Liver (tissue), 9 donors: ENCODE measurements around the gene GNG7. TPM values are rescaled to one million over a fixed set of nuclear protein-coding genes. Genes with fewer than 3 reads are reported as not detected.
A peak's percentile ranks its signal among the peaks of the same experiment; 100 is the strongest.
"Not testable (repeated sequence)": the region's sequence is repeated elsewhere in the genome, so short reads cannot be mapped to it uniquely, and the experiment has no call there.

Source experiments
- DNase-seq: peaks from one replicate; pipeline ENCODE4 v3.0.0-alpha.2; 2017; ENCODE audit warnings: low spot score
- H3K27ac ChIP-seq, 2 donors: one replicate each; pipeline ENCODE4 v1.7.0; 2013; ENCODE audit warnings: inconsistent platforms in 2 of 2, low read length in 2 of 2, control low read depth in 1 of 2, low read depth in 1 of 2, mild to moderate bottlenecking in 1 of 2
- H3K27me3 ChIP-seq, 4 donors: one replicate each; pipeline versions ENCODE4 v1.6.1 to v1.7.0; 2013; ENCODE audit warnings: low read length in 3 of 4, inconsistent platforms in 1 of 4, mild to moderate bottlenecking in 1 of 4, moderate library complexity in 1 of 4; ENCODE audit not compliant: control insufficient read depth in 4 of 4, insufficient read depth in 4 of 4
- H3K36me3 ChIP-seq, 4 donors: one replicate each; pipeline versions ENCODE4 v1.6.1 to v1.7.0; 2013; ENCODE audit warnings: low read length in 3 of 4, mild to moderate bottlenecking in 3 of 4, low read depth in 1 of 4, moderate library complexity in 1 of 4; ENCODE audit not compliant: control insufficient read depth in 4 of 4, insufficient read depth in 3 of 4
- H3K4me1 ChIP-seq, 4 donors: one replicate each; pipeline versions ENCODE4 v1.6.1 to v1.7.0; 2013; ENCODE audit warnings: low read length in 3 of 4, mild to moderate bottlenecking in 3 of 4, moderate library complexity in 1 of 4; ENCODE audit not compliant: control insufficient read depth in 4 of 4, insufficient read depth in 4 of 4
- H3K4me3 ChIP-seq, 3 donors: one replicate each; pipeline versions ENCODE4 v1.6.1 to v1.7.0; 2013; ENCODE audit warnings: low read length in 3 of 3, control low read depth in 1 of 3, low read depth in 1 of 3, mild to moderate bottlenecking in 1 of 3
- H3K9ac ChIP-seq, 2 donors: one replicate each; pipeline ENCODE4 v1.7.0; 2013; ENCODE audit warnings: low read length in 2 of 2, mild to moderate bottlenecking in 2 of 2, moderate library complexity in 2 of 2, control low read depth in 1 of 2, low read depth in 1 of 2
- H3K9me3 ChIP-seq, 4 donors: one replicate each; pipeline versions ENCODE4 v1.6.1 to v1.7.0; 2013; ENCODE audit warnings: low read length in 3 of 4; ENCODE audit not compliant: control insufficient read depth in 4 of 4
- FOXA1 ChIP-seq: IDR thresholded peaks from 2 replicates; pipeline ENCODE4 v1.6.1; 2016; ENCODE audit warnings: antibody characterized with exemption
- GABPA ChIP-seq, 2 donors: IDR thresholded peaks in 1 of 2; conservative IDR thresholded peaks in 1 of 2; 2 replicates each; pipeline ENCODE4 v1.6.1; 2016; ENCODE audit warnings: antibody characterized with exemption in 2 of 2, mild to moderate bottlenecking in 1 of 2, moderate library complexity in 1 of 2
- HNF4G ChIP-seq: IDR thresholded peaks from 2 replicates; pipeline ENCODE4 v1.6.1; 2016; ENCODE audit warnings: antibody characterized with exemption
- NR2F2 ChIP-seq: IDR thresholded peaks from 2 replicates; pipeline ENCODE4 v1.6.1; 2016; ENCODE audit warnings: antibody characterized with exemption
- RAD21 ChIP-seq, 2 donors: IDR thresholded peaks; 2 replicates each; pipeline ENCODE4 v1.6.1; 2016; ENCODE audit warnings: antibody characterized with exemption in 2 of 2, mild to moderate bottlenecking in 2 of 2
- RXRA ChIP-seq, 2 donors: IDR thresholded peaks; 2 replicates each; pipeline ENCODE4 v1.6.1; 2017 to 2018; ENCODE audit warnings: antibody characterized with exemption in 2 of 2, mild to moderate bottlenecking in 1 of 2
- WGBS: extraction: QIAGEN DNeasy Blood & Tissue Kit; methylation state at CpG from one replicate; pipeline ENCODE4 v1.1.7; 2013; 5-methylcytosine and 5-hydroxymethylcytosine counted together
- polyA plus RNA-seq, 2 donors: library from polyadenylated mRNA; stranded (reverse) in 1 of 2; unstranded in 1 of 2; fragments of 200-250 nt in 1 of 2; fragments of >200 nt in 1 of 2; fragmentation: Nextera tagmentation in 1 of 2; extraction: Ambion mirVana in 1 of 2; gene quantifications; one replicate each; pipeline versions ENCODE4 v1.2.1 to v1.2.3, GENCODE V29; 2013 to 2015
- total RNA-seq, 2 donors: library from RNA; depleted of rRNA; stranded (reverse); fragments of >200 nt; gene quantifications; one replicate each; pipeline ENCODE4 v1.2.3, GENCODE V29; 2014
- TF ChIP-seq, protein P1 (sequence below): IDR thresholded peaks from 2 replicates; pipeline ENCODE4 v1.6.1; 2016; ENCODE audit warnings: antibody characterized with exemption
- TF ChIP-seq, protein P2 (sequence below): fragments of 150-350 bp; IDR thresholded peaks from 2 replicates; pipeline ENCODE4 v1.5.1; 2017; ENCODE audit warnings: improper control_type of control experiment, low read depth, low read length; ENCODE audit not compliant: missing input control
- TF ChIP-seq, protein P3 (sequence below): IDR thresholded peaks from 2 replicates; pipeline ENCODE4 v1.6.1; 2016; ENCODE audit warnings: antibody characterized with exemption, mild to moderate bottlenecking
- donor health status: healthy.
- donor health status: healthy.
- donor health status: healthy.
- donor health status: healthy.
- donor health status: healthy.

The GNG7 gene
- total and polyA plus RNA-seq, 4 donors, result 0.75 to 1.9 (median 1.1) TPM

DNA sequence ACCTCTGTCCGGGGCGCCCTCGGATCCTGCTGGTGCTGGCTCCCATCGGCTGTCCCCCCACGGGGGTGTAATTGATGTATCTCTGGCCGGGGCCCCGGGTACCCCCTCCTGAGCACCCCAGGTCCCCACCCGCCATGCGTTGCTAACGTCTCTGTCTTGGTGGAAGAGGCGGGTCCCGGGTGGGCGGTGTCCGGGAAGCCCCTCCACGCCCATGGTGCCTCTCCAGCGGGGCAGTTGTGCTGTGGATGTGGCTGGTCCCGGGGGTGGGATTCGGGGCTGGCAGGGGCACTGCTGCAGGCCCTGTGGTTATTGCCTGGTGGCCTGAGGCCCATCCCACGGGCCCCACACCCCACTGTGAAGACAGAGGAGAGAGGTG is 13.8 kb upstream of the GNG7 start:
- H3K9ac ChIP-seq, result no peak overlapping the region
- H3K27me3 ChIP-seq, result peaks cover 0 to 3% (median 1%) of the 10 kb centered on the region in 4 donors
- H3K4me1 ChIP-seq, result peaks cover 0 to 6% (median 3%) of the 10 kb centered on the region in 4 donors
- H3K4me3 ChIP-seq, result no peak overlapping the region
- H3K27ac ChIP-seq, result no peak overlapping the region
- peaks cover 3 to 14% (median 6%) of the 10 kb centered on the region in 4 donors for H3K9me3 ChIP-seq
- H3K36me3 ChIP-seq, result no peaks in the 10 kb centered on the region
- TF ChIP-seq HNF4G (no peak), NR2F2 (no peak), GABPA (IDR thresholded peaks at IDR 0.05 in 1 of 2, conservative IDR thresholded peaks at IDR 0.05 in 1 of 2) (no peak), FOXA1 (no peak), RXRA (IDR thresholded peaks at IDR 0.05) (no peak), RAD21 (IDR thresholded peaks at IDR 0.05) (no peak)
- TF ChIP-seq, protein P1, sequence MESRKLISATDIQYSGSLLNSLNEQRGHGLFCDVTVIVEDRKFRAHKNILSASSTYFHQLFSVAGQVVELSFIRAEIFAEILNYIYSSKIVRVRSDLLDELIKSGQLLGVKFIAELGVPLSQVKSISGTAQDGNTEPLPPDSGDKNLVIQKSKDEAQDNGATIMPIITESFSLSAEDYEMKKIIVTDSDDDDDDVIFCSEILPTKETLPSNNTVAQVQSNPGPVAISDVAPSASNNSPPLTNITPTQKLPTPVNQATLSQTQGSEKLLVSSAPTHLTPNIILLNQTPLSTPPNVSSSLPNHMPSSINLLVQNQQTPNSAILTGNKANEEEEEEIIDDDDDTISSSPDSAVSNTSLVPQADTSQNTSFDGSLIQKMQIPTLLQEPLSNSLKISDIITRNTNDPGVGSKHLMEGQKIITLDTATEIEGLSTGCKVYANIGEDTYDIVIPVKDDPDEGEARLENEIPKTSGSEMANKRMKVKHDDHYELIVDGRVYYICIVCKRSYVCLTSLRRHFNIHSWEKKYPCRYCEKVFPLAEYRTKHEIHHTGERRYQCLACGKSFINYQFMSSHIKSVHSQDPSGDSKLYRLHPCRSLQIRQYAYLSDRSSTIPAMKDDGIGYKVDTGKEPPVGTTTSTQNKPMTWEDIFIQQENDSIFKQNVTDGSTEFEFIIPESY, result no peak
- 91% methylated on average over 19 of the region's 19 CpGs for WGBS
- DNase-seq, result no peak

DNA sequence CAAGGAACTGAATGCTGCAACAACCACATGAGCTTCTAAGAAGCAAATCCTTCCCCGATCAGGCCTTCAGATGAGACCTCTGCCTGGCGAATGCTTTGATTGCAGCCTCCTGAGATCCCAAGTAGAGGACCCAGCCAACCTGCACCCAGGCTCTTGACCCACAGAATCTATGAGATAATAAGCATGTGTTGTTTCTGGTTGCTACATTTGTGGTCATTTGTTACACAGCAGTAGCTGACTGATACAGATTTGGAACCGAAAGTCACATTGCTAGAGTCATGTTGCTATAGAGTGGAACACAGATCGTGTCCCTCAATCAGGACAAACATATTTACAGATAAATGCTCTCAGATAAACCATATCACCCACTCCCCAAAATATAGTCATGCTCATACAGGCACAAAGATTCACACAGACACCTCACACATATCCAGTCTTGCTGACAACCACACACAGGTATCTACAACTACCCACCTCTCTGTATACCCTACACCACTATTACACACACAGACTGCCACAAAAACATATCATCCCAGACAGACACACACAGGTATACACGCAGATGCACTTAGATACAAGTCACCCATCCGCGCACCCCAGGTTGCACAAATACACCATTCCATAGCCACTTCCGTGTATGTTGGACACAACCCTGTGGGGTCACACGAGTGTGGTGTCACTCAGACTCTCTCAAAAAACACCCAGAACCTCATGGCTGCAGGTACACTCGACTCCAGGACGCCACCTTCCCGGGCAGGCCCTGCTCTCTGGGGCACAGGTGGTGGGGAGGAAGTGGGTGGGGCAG is 13.2 kb upstream of the GNG7 start:
- Histone ChIP-seq H3K27ac (no peak overlapping the region), H3K9ac (no peak overlapping the region), H3K36me3 (no peaks in the 10 kb centered on the region), H3K4me3 (peak overlapping the region in 1 of 3 donors; percentile 12), H3K27me3 (peaks cover 0 to 3% (median under 1%) of the 10 kb centered on the region in 4 donors), H3K9me3 (peaks cover 3 to 14% (median 6%) of the 10 kb centered on the region in 4 donors), H3K4me1 (peaks cover 0 to 3% (median 2%) of the 10 kb centered on the region in 4 donors)
- DNase-seq, result no peak
- WGBS, result 89% methylated on average over 12 of the region's 12 CpGs
- TF ChIP-seq GABPA (IDR thresholded peaks at IDR 0.05 in 1 of 2, conservative IDR thresholded peaks at IDR 0.05 in 1 of 2) (no peak), RAD21 (IDR thresholded peaks at IDR 0.05) (no peak)

DNA sequence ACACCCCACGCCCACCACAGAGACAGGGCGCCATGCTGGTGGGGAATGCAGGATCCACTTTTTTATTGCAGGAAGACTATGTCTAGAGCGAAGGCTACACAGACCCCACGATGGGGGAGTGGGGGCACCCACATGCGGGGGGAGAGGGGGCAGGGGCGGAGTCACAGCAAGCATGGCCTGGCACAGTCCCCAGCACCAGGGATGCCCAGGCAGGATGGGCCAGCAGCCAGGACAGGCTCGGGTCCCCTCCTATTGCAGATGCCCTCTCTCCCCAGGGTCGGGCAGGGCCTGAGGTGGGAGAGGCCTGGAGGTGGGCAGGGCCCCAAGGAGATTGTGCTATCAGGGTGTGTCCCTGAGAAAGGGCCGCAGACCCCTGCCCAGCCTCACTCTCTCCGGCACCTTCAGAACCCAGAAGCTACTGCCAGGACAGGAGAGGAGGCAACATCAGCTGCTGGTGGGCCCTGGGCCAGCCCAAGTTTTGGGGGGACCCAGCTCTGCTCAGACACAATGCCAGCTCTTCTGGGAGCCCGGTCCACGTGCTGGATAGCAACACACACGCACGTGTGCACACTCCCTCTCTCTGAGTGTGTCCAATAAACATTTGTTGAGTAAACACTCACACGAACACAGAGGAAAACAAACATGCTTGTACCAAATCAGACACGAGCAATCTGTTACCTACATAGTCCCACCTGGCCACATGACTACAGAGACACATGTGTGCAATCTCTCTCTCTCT is 12.2 kb upstream of the GNG7 start:
- no peak overlapping the region for H3K9ac ChIP-seq
- peaks cover 3 to 14% (median 6%) of the 10 kb centered on the region in 4 donors for H3K9me3 ChIP-seq
- WGBS, result 73% methylated on average over 16 of the region's 16 CpGs
- no peak overlapping the region for H3K27ac ChIP-seq
- H3K27me3 ChIP-seq, result peaks cover 0 to 3% (median 0%) of the 10 kb centered on the region in 4 donors
- TF ChIP-seq, protein P2, sequence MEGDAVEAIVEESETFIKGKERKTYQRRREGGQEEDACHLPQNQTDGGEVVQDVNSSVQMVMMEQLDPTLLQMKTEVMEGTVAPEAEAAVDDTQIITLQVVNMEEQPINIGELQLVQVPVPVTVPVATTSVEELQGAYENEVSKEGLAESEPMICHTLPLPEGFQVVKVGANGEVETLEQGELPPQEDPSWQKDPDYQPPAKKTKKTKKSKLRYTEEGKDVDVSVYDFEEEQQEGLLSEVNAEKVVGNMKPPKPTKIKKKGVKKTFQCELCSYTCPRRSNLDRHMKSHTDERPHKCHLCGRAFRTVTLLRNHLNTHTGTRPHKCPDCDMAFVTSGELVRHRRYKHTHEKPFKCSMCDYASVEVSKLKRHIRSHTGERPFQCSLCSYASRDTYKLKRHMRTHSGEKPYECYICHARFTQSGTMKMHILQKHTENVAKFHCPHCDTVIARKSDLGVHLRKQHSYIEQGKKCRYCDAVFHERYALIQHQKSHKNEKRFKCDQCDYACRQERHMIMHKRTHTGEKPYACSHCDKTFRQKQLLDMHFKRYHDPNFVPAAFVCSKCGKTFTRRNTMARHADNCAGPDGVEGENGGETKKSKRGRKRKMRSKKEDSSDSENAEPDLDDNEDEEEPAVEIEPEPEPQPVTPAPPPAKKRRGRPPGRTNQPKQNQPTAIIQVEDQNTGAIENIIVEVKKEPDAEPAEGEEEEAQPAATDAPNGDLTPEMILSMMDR, result no peak
- no peak for TF ChIP-seq FOXA1
- TF ChIP-seq, protein P3, sequence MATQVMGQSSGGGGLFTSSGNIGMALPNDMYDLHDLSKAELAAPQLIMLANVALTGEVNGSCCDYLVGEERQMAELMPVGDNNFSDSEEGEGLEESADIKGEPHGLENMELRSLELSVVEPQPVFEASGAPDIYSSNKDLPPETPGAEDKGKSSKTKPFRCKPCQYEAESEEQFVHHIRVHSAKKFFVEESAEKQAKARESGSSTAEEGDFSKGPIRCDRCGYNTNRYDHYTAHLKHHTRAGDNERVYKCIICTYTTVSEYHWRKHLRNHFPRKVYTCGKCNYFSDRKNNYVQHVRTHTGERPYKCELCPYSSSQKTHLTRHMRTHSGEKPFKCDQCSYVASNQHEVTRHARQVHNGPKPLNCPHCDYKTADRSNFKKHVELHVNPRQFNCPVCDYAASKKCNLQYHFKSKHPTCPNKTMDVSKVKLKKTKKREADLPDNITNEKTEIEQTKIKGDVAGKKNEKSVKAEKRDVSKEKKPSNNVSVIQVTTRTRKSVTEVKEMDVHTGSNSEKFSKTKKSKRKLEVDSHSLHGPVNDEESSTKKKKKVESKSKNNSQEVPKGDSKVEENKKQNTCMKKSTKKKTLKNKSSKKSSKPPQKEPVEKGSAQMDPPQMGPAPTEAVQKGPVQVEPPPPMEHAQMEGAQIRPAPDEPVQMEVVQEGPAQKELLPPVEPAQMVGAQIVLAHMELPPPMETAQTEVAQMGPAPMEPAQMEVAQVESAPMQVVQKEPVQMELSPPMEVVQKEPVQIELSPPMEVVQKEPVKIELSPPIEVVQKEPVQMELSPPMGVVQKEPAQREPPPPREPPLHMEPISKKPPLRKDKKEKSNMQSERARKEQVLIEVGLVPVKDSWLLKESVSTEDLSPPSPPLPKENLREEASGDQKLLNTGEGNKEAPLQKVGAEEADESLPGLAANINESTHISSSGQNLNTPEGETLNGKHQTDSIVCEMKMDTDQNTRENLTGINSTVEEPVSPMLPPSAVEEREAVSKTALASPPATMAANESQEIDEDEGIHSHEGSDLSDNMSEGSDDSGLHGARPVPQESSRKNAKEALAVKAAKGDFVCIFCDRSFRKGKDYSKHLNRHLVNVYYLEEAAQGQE, result no peak
- TF ChIP-seq, protein P1, result no peak
- no peaks in the 10 kb centered on the region for H3K4me1 ChIP-seq
- no peak for DNase-seq
- no peaks in the 10 kb centered on the region for H3K36me3 ChIP-seq
- H3K4me3 ChIP-seq, result no peak overlapping the region

DNA sequence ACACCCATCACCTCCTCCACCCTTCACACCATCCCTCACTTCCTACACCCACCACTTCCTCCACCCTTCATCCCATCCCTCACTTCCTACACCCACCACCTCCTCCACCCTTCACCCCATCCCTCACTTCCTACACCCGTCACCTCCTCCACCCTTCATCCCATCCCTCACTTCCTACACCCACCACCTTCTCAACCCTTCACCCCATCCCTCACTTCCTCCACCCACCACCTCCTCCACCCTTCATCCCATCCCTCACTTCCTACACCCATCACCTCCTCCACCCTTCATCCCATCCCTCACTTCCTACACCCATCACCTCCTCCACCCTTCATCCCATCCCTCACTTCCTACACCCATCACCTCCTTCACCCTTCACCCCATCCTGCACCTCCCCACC is 11.6 kb upstream of the GNG7 start:
- 72% methylated on average over 1 of the region's 1 CpG for WGBS
- H3K36me3 ChIP-seq, H3K27me3 ChIP-seq: not testable (repeated sequence)

More for the DNA sequence above, 11.6 kb upstream of the GNG7 start:
- not testable (repeated sequence) for H3K27ac ChIP-seq, DNase-seq, H3K4me3 ChIP-seq, H3K4me1 ChIP-seq, H3K9ac ChIP-seq
- H3K9me3 ChIP-seq, result peaks cover 3 to 14% (median 6%) of the 10 kb centered on the region in 4 donors
